ENCODE data around the gene MRPS22.

DNA sequence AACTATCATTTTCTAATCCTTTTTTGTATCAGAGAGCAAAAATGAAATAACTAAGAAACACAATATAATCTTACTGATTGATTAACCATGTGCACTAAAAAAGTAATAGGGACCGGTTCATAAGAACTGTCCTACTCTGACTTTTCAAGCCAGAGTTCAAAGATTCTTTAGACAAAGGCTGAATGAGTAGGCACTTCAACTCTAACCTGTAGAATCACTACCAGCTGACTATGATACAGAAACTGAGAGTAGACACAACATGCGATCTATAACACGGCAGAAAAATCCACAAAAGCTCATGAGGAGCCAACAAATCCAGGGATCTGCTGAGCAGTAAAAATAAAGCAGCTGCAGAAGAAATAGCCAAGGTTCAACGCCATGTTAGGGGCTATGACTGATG lies 36.8 kb downstream of the MRPS22 start:
- TF ChIP-seq PCBP2 (IDR thresholded peaks at IDR 0.05; ENCODE audit: low read depth, low read length, poor library complexity, severe bottlenecking) (no peak), NR4A1 (CRISPR knock-in tag; IDR thresholded peaks at IDR 0.05) (no peak), NR4A1 (tag; IDR thresholded peaks at IDR 0.05) (no peak), FOXA1 (IDR thresholded peaks at IDR 0.05; ENCODE audit: borderline replicate concordance) (no peak), CBX2 (IDR thresholded peaks at IDR 0.05; ENCODE audit: insufficient read depth, low read length, poor library complexity, severe bottlenecking) (no peak), ZNF212 (CRISPR knock-in tag; IDR thresholded peaks at IDR 0.05) (no peak), ZNF12 (CRISPR knock-in tag; IDR thresholded peaks at IDR 0.05) (no peak), ZNF696 (CRISPR knock-in tag; conservative IDR thresholded peaks at IDR 0.05) (no peak), ZNF274 (IDR thresholded peaks at IDR 0.05; ENCODE audit: borderline replicate concordance, low read depth, low read length) (no peak)
- TF ChIP-seq, protein P1, sequence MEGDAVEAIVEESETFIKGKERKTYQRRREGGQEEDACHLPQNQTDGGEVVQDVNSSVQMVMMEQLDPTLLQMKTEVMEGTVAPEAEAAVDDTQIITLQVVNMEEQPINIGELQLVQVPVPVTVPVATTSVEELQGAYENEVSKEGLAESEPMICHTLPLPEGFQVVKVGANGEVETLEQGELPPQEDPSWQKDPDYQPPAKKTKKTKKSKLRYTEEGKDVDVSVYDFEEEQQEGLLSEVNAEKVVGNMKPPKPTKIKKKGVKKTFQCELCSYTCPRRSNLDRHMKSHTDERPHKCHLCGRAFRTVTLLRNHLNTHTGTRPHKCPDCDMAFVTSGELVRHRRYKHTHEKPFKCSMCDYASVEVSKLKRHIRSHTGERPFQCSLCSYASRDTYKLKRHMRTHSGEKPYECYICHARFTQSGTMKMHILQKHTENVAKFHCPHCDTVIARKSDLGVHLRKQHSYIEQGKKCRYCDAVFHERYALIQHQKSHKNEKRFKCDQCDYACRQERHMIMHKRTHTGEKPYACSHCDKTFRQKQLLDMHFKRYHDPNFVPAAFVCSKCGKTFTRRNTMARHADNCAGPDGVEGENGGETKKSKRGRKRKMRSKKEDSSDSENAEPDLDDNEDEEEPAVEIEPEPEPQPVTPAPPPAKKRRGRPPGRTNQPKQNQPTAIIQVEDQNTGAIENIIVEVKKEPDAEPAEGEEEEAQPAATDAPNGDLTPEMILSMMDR (IDR thresholded peaks at IDR 0.05 in 2 of 3, conservative IDR thresholded peaks at IDR 0.05 in 1 of 3; ENCODE audit: insufficient read depth in 2 of 3, low read depth in 1 of 3, low read length in 3 of 3) = no peak
